A549 (cell line): ENCODE measurements around the gene AUTS2. TPM values are rescaled to one million over a fixed set of nuclear protein-coding genes. Genes with fewer than 3 reads are reported as not detected.

Source experiments
- ATAC-seq, 2 experiments: fragments of 200-7000 bp in 1 of 2; fragments of >200 bp in 1 of 2; cut with Nextera tagmentation in 1 of 2; cut with Tn5 transposase in 1 of 2; 3 replicates each; pipeline versions ENCODE4 v1.8.0 to v1.9.1; 2018 to 2020; ENCODE audit warnings: mild to moderate bottlenecking in 1 of 2, moderate library complexity in 1 of 2
- CTCF ChIA-PET: fragments of 300-600 bp; sonication (Branson Sonifier 250); formaldehyde crosslinking; extraction: SDS; loops from one replicate; lab custom pipeline; 2021; ENCODE audit warnings: antibody characterized with exemption, inconsistent platforms; lab: Yijun Ruan, JAX
- POLR2A ChIA-PET: fragments of 350-600 bp; formaldehyde crosslinking; extraction: SDS; loops from one replicate; lab custom pipeline; 2021; ENCODE audit warnings: antibody characterized with exemption, inconsistent platforms; lab: Yijun Ruan, JAX
- DNase-seq, 2 experiments: peaks; one replicate each; pipeline versions ENCODE4 v3.0.0 to v3.0.0-alpha.2; 2011 to 2016; ENCODE audit warnings: low read depth in 1 of 2, low spot score in 1 of 2
- FAIRE-seq: peaks from 2 replicates; lab custom pipeline; 2011; peaks lifted over from hg19 to GRCh38; lab: Jason Lieb, UNC
- H3K27ac ChIP-seq, 2 experiments: fragments of >200 bp; sonication (Bioruptor Twin); formaldehyde crosslinking; 3 replicates each; pipeline ENCODE4 v1.5.1; 2016 to 2017
- H3K4me1 ChIP-seq: fragments of >200 bp; sonication (Bioruptor Twin); formaldehyde crosslinking; 3 replicates; pipeline ENCODE4 v1.6.1; 2016
- H3K4me2 ChIP-seq: fragments of >200 bp; sonication (Bioruptor Twin); formaldehyde crosslinking; 3 replicates; pipeline ENCODE4 v1.6.1; 2016
- H3K4me3 ChIP-seq: fragments of >200 bp; sonication (Bioruptor Twin); formaldehyde crosslinking; 3 replicates; pipeline ENCODE4 v1.5.1; 2016
- H3K9me3 ChIP-seq: fragments of >200 bp; sonication (Bioruptor Twin); formaldehyde crosslinking; 3 replicates; pipeline ENCODE4 v1.6.1; 2016
- BHLHE40 ChIP-seq: IDR thresholded peaks from 2 replicates; pipeline ENCODE4 v1.6.1; 2012; ENCODE audit warnings: low read depth, low read length, inconsistent platforms
- CBX8 ChIP-seq: fragments of 200-600 bp; sonication (generic); IDR thresholded peaks from 2 replicates; pipeline ENCODE4 v1.6.1; 2016
- CEBPB ChIP-seq, 2 experiments: fragments of >200 bp in 1 of 2; sonication (Bioruptor Twin) in 1 of 2; formaldehyde crosslinking in 1 of 2; IDR thresholded peaks; 2 replicates each; pipeline ENCODE4 v1.6.1; 2012 to 2016
- CHD2 ChIP-seq: fragments of 150-350 bp; IDR thresholded peaks from 2 replicates; pipeline ENCODE4 v1.6.1; 2014; ENCODE audit warnings: low read length; ENCODE audit not compliant: partially characterized antibody
- CHD4 ChIP-seq: fragments of 200-600 bp; sonication (generic); IDR thresholded peaks from 2 replicates; pipeline ENCODE4 v1.6.1; 2016; ENCODE audit warnings: antibody characterized with exemption, mild to moderate bottlenecking, borderline replicate concordance
- EP300 ChIP-seq, 2 experiments: fragments of >200 bp; sonication (Bioruptor Twin); formaldehyde crosslinking; IDR thresholded peaks; 2 replicates in 1 of 2; 3 replicates in 1 of 2; pipeline ENCODE4 v1.6.1; 2016 to 2017
- FOSB ChIP-seq: fragments of 250-450 bp; sonication (Bioruptor Pico); IDR thresholded peaks from 2 replicates; pipeline ENCODE4 v1.5.0; 2020; ENCODE audit warnings: mild to moderate bottlenecking, moderate library complexity
- JUN ChIP-seq, 2 experiments: fragments of >200 bp; sonication (Bioruptor Twin); formaldehyde crosslinking; IDR thresholded peaks; 2 replicates in 1 of 2; 3 replicates in 1 of 2; pipeline ENCODE4 v1.6.1; 2016 to 2017
- MAFK ChIP-seq: fragments of 450-650 bp; IDR thresholded peaks from 2 replicates; pipeline ENCODE4 v1.6.1; 2014; ENCODE audit not compliant: partially characterized antibody
- MAZ ChIP-seq: fragments of 150-350 bp; IDR thresholded peaks from 2 replicates; pipeline ENCODE4 v1.6.1; 2014; ENCODE audit warnings: antibody characterized with exemption, low read depth, low read length, borderline replicate concordance
- MYC ChIP-seq: IDR thresholded peaks from 2 replicates; pipeline ENCODE4 v1.6.1; 2012; ENCODE audit warnings: mild to moderate bottlenecking, inconsistent platforms, low read length, improper control_type of control experiment, borderline replicate concordance
- NFE2L2 ChIP-seq: fragments of 150-350 bp; conservative IDR thresholded peaks from 2 replicates; pipeline ENCODE4 v1.6.1; 2014; ENCODE audit warnings: low read length
- NR3C1 ChIP-seq: fragments of >200 bp; sonication (Bioruptor Twin); formaldehyde crosslinking; IDR thresholded peaks from 3 replicates; pipeline ENCODE4 v1.6.1; 2017
- POLR2A ChIP-seq: IDR thresholded peaks from 2 replicates; pipeline ENCODE4 v1.6.1; 2012; ENCODE audit warnings: mild to moderate bottlenecking, low read length
- RCOR1 ChIP-seq: fragments of 150-350 bp; IDR thresholded peaks from 2 replicates; pipeline ENCODE4 v1.6.1; 2014; ENCODE audit warnings: antibody characterized with exemption, low read length, low read depth
- RNF2 ChIP-seq: fragments of 200-600 bp; sonication (generic); IDR thresholded peaks from 2 replicates; pipeline ENCODE4 v1.6.1; 2016; ENCODE audit warnings: low read depth, mild to moderate bottlenecking, antibody characterized with exemption, moderate library complexity, borderline replicate concordance
- SREBF2 ChIP-seq: fragments of 450-650 bp; IDR thresholded peaks from 2 replicates; pipeline ENCODE4 v1.6.1; 2014; ENCODE audit warnings: mild to moderate bottlenecking, moderate library complexity
- ZC3H11A ChIP-seq: fragments of 450-650 bp; IDR thresholded peaks from 2 replicates; pipeline ENCODE4 v1.6.1; 2014; ENCODE audit warnings: antibody characterized with exemption, mild to moderate bottlenecking
- ZFP36 ChIP-seq: fragments of 450-650 bp; IDR thresholded peaks from 2 replicates; pipeline ENCODE4 v1.6.1; 2014; ENCODE audit warnings: borderline replicate concordance; ENCODE audit not compliant: partially characterized antibody
- ZNF302 ChIP-seq: fragments of 250-450 bp; sonication (Bioruptor Pico); IDR thresholded peaks from 2 replicates; pipeline ENCODE4 v1.9.0; 2021; ENCODE audit warnings: inconsistent platforms, mild to moderate bottlenecking, moderate library complexity
- ZSCAN20 ChIP-seq: fragments of 250-450 bp; sonication (Bioruptor Pico); IDR thresholded peaks from 2 replicates; pipeline ENCODE4 v1.8.0; 2022; ENCODE audit warnings: mild to moderate bottlenecking, moderate library complexity
- WGBS: methylation state at CpG from one replicate; pipeline ENCODE4 v1.1.6; 2017; ENCODE audit errors: missing lambda C conversion rate; 5-methylcytosine and 5-hydroxymethylcytosine counted together
- polyA plus RNA-seq, 4 experiments: library from polyadenylated mRNA; depleted of rRNA in 3 of 4; stranded (reverse); fragments of >200 nt; fragmentation: RNase III in 1 of 4; extraction: RNeasy Plus Mini Kit Qiagen cat#74134 plus additional on column Dnase treatment in 1 of 4; gene quantifications; 2 replicates in 3 of 4; 3 replicates in 1 of 4; pipeline ENCODE4 v1.2.3, GENCODE V29; 2011 to 2017
- TF ChIP-seq, protein P1 (sequence below): fragments of >200 bp; sonication (Bioruptor Twin); formaldehyde crosslinking; IDR thresholded peaks from 3 replicates; pipeline ENCODE4 v1.5.1; 2016
- TF ChIP-seq, protein P2 (sequence below): IDR thresholded peaks from 2 replicates; pipeline ENCODE4 v1.6.1; 2012; ENCODE audit warnings: low read depth, borderline replicate concordance
- TF ChIP-seq, protein P3 (sequence below): fragments of >200 bp; sonication (Bioruptor Twin); formaldehyde crosslinking; IDR thresholded peaks from 3 replicates; pipeline ENCODE4 v1.6.1; 2016
- TF ChIP-seq, protein P4 (sequence below): fragments of 250-450 bp; sonication (Bioruptor Pico); IDR thresholded peaks from 2 replicates; pipeline ENCODE4 v1.5.0; 2020; ENCODE audit warnings: low read depth, mild to moderate bottlenecking, moderate library complexity
- TF ChIP-seq, protein P5 (sequence below): fragments of >200 bp; sonication (Bioruptor Twin); formaldehyde crosslinking; IDR thresholded peaks from 2 replicates; pipeline ENCODE4 v1.6.1; 2016

Gene AUTS2
- polyA plus RNA-seq, 2 of the 4 experiments (the other 2 are of a cell fraction) = 1.6 to 3.6 TPM

DNA sequence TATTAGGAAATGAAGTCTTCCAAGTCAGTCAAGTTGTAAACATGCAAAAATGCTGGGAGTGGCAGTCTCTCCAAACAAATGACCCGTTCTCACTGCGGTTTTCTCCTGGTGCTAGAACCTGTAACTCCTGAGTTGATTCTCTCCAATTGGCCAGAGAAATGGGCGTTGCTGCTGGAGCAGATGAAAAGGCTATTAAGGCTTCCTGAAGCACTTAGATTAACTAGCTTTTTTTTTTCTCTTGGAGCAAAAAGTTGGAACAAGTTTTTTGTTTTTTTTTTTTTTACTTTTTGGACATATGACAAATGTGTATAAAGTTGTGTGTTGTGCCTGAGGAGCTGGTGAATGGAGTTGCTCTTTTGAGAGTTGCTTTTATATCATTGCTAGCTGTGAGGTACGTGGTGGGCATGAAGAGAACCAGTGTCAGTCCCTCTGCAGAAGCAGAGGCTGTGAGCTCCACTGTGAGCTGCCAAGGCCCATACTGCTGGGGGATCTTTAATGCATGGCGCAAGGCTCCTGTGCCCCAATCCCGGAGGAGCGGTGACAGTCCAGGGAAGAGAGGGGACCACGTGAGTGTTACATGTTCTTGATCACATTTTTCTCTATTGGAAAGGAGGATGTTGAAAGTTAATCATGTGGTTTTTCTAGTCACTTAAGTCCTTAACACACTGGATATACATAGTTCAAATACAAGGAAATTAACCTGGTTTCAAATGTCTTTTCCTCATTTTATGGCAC is 1140.0 kb downstream of the AUTS2 start:
- FAIRE-seq (no peak), DNase-seq (peak; percentile 28 to 49), ATAC-seq (peak in 1 of 2 experiments; percentile 51; a peak in 3 of 6 replicates)
- ChIA-PET CTCF (interaction anchor here (0.7 to 0.9 kb wide), 2 partner anchors 16 to 51 kb away, joined by 3 to 4 read pairs; no protein-coding TSS in a partner anchor), POLR2A (no interaction called here)
- H3K4me1 ChIP-seq = peaks cover 17% of the 10 kb centered on the region; the same call in 2 of the 3 replicates
- no peak overlapping the region for H3K27ac ChIP-seq
- H3K4me2 ChIP-seq = peak overlapping the region; percentile 84
- TF ChIP-seq MYC = no peak
- TF ChIP-seq JUN (IDR thresholded peaks at IDR 0.05) = no peak
- no peak for TF ChIP-seq BHLHE40
- no peak for TF ChIP-seq CBX8
- TF ChIP-seq FOSB (CRISPR knock-in tag) = no peak
- H3K9me3 ChIP-seq = no peaks in the 10 kb centered on the region
- no peak overlapping the region for H3K4me3 ChIP-seq
- 24% methylated on average over 8 of the region's 8 CpGs for WGBS

DNA sequence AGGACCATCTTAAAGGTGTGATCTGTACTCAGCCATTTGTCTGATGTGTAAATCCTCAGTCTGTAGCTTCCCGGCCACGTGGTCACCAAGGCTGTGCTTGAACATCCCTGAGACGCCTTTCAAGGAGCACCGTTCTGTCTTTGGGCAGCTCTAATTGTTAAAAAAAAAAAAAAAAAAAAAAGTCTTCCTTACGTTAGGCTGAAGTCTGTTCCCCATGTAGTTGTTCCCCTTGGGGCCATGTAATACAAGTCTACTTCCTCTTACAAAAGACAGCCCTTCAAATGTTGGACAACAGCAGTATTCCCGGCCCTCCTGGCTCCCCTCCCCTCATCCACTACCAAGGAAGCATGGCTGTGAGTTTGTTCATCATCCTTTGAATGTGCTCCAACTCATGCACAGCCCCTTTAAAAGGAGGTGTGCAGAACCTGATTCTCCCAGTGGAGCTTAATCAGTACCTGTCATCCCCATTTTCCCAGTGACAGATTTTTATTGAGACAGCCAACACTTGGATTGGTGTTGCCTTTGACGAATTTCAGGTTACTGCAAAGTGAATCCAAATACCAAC is 1141.5 kb downstream of the AUTS2 start:
- Histone ChIP-seq H3K4me1 (peaks cover 17% of the 10 kb centered on the region; the same call in 2 of the 3 replicates), H3K27ac (no peak overlapping the region), H3K4me2 (no peak overlapping the region), H3K9me3 (no peaks in the 10 kb centered on the region), H3K4me3 (no peak overlapping the region)
- TF ChIP-seq ZNF302 (no peak), ZFP36 (no peak), CHD2 (no peak), FOSB (CRISPR knock-in tag) (no peak), MAFK (no peak), POLR2A (no peak), NFE2L2 (no peak)
- TF ChIP-seq, protein P1, sequence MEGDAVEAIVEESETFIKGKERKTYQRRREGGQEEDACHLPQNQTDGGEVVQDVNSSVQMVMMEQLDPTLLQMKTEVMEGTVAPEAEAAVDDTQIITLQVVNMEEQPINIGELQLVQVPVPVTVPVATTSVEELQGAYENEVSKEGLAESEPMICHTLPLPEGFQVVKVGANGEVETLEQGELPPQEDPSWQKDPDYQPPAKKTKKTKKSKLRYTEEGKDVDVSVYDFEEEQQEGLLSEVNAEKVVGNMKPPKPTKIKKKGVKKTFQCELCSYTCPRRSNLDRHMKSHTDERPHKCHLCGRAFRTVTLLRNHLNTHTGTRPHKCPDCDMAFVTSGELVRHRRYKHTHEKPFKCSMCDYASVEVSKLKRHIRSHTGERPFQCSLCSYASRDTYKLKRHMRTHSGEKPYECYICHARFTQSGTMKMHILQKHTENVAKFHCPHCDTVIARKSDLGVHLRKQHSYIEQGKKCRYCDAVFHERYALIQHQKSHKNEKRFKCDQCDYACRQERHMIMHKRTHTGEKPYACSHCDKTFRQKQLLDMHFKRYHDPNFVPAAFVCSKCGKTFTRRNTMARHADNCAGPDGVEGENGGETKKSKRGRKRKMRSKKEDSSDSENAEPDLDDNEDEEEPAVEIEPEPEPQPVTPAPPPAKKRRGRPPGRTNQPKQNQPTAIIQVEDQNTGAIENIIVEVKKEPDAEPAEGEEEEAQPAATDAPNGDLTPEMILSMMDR = no peak
- POLR2A ChIA-PET = interaction anchor here (0.6 kb wide), 1 partner anchor 110 kb away, joined by 4 read pairs; no protein-coding TSS in a partner anchor
- no peak for FAIRE-seq
- no peak for DNase-seq
- 28% methylated on average over 7 of the region's 7 CpGs for whole genome bisulfite sequencing
- ATAC-seq = no peak
- CTCF ChIA-PET = no interaction called here

DNA sequence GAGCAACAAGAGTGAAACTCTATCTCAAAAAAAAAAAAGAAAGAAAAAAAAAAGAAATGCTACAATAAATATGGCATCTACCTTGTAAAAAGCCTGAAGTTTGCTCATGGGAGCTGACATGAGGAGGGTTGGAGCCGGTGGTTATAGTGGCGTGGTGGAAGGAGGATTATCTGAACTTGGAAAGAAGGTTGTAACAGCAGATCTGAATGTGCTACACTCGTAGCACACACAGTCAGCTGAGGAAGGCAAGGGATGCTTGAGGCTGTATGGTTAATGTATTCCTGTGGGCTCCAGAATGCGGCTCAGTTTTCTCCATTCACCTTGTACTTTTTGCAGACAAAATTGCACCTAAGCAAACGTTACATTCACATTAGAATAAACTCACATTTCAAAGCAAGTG is 1143.4 kb downstream of the AUTS2 start:
- POLR2A ChIA-PET = no interaction called here
- TF ChIP-seq MAFK (no peak), SREBF2 (no peak), ZSCAN20 (no peak), ZC3H11A (no peak), RCOR1 (no peak), BHLHE40 (no peak), ZFP36 (no peak), RNF2 (no peak), NR3C1 (no peak), EP300 (IDR thresholded peaks at IDR 0.05) (no peak), CEBPB (IDR thresholded peaks at IDR 0.05) (no peak), MAZ (no peak), CHD4 (no peak), FOSB (CRISPR knock-in tag) (no peak), NFE2L2 (no peak), MYC (no peak)
- TF ChIP-seq, protein P2, sequence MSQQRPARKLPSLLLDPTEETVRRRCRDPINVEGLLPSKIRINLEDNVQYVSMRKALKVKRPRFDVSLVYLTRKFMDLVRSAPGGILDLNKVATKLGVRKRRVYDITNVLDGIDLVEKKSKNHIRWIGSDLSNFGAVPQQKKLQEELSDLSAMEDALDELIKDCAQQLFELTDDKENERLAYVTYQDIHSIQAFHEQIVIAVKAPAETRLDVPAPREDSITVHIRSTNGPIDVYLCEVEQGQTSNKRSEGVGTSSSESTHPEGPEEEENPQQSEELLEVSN = no peak
- TF ChIP-seq, protein P3, sequence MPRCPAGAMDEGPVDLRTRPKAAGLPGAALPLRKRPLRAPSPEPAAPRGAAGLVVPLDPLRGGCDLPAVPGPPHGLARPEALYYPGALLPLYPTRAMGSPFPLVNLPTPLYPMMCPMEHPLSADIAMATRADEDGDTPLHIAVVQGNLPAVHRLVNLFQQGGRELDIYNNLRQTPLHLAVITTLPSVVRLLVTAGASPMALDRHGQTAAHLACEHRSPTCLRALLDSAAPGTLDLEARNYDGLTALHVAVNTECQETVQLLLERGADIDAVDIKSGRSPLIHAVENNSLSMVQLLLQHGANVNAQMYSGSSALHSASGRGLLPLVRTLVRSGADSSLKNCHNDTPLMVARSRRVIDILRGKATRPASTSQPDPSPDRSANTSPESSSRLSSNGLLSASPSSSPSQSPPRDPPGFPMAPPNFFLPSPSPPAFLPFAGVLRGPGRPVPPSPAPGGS = no peak
- TF ChIP-seq, protein P4, sequence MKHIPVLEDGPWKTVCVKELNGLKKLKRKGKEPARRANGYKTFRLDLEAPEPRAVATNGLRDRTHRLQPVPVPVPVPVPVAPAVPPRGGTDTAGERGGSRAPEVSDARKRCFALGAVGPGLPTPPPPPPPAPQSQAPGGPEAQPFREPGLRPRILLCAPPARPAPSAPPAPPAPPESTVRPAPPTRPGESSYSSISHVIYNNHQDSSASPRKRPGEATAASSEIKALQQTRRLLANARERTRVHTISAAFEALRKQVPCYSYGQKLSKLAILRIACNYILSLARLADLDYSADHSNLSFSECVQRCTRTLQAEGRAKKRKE (CRISPR knock-in tag) = no peak
- TF ChIP-seq, protein P5, sequence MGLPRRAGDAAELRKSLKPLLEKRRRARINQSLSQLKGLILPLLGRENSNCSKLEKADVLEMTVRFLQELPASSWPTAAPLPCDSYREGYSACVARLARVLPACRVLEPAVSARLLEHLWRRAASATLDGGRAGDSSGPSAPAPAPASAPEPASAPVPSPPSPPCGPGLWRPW = no peak
- TF ChIP-seq, all 56 proteins: peak for 0
- CTCF ChIA-PET = interaction anchor here (0.6 to 1.4 kb wide), 5 partner anchors 7 to 946 kb away, joined by 3 to 5 read pairs (median 3); no protein-coding TSS in a partner anchor
- no peak overlapping the region for H3K4me3 ChIP-seq
- no peaks in the 10 kb centered on the region for H3K9me3 ChIP-seq
- H3K4me1 ChIP-seq = peaks cover 17% of the 10 kb centered on the region; the same call in 2 of the 3 replicates
- FAIRE-seq (no peak), ATAC-seq (no peak), DNase-seq (no peak)
- H3K4me2 ChIP-seq = no peak overlapping the region
- WGBS = 33% methylated on average over 5 of the region's 5 CpGs
- H3K27ac ChIP-seq = no peak overlapping the region
